Inflammatory macrophage treated with lipopolysaccharide for 1 hour (primary cell): Measurements from ENCODE around the gene NALCN.

Source experiments
- DNase-seq, 2 donors: peaks; one replicate each; pipeline ENCODE4 v3.0.0-alpha.2; 2020 to 2022

The NALCN gene

DNA sequence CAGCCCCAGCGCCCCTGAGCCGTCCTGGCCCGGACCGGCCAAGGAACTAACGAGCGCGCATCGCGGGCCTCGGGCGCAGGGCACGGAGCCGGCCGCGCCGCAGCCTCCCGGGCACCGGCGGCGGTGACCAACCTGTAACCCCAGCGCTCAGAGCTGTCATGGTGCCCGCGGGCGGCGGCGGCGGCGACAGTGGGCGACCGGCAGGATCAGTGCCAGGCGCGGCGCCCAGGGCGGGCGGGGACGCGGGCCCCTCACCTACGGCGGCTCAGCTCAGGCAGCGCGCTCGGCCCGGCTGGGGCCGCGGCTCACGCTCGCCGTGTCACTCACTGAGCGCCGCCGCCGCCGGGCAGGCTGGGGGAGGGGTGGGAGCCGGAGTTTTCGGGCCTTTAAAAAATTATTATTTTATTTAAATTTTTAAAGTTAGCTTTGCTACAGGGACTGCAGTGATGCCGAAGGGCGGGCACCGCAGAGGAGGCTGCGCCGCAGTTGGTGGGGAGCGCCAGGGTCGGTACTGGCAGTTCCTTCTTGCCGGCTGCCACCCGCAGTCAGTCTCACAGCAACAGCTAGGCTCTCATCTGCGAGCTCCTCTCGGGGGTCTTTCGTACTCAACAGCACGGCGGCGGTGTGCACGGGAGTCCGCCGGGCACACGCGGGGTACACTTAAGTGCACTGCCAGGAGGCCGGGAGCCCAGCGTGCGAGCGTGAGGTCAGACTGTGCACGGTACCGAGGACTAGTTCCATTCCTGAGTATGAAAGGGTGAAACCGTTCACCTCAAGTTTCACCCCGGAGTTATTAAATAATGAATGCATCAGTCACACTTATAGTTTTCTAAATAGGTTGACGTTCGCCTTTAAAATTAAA is at the start of gene NALCN:
TSS of gene NALCN (minus strand) at position 328 of the 862 bp plus-strand sequence. CDS start 17,382 bp downstream, outside the sequence.
- DNase-seq: no peak

DNA sequence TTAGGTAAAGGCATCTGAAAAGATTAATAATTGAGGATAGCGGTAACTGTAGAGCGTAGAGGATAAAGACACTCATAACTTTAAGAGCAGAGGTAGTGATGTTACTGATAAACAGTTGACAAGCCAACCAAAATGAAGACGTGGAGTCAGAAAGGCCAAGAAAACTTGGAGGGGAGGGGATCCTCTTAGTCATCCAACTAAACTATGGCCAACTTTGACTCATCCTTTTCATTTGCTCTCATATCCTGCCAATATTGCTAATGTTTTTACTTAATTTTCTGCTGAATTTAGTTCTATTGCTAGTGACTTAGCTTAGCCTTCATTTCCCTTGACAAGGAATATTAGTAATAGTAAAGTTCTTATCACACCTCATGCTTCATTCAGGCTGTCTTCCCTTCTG is 49.6 kb upstream of the NALCN start:
- no peak for DNase-seq

DNA sequence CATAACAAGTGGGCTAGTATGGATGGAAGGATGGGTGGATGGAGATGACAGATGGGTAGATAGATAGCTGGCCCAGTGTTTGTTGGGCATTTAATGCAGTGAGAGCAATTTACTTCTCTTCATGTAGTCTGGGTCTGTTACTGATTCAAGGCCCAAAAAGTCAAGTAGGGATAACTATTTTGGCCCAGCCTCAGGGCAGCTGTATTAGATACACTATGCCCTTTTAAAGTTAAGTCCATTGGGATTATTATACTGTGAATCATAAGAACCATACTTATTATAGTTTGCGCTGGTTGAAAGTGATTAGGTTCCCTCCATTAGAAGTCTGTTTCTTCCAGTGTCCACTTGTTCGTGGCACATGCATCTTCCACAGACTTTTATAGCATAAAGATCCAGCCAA is 40.9 kb upstream of the NALCN start:
- DNase-seq: no peak

DNA sequence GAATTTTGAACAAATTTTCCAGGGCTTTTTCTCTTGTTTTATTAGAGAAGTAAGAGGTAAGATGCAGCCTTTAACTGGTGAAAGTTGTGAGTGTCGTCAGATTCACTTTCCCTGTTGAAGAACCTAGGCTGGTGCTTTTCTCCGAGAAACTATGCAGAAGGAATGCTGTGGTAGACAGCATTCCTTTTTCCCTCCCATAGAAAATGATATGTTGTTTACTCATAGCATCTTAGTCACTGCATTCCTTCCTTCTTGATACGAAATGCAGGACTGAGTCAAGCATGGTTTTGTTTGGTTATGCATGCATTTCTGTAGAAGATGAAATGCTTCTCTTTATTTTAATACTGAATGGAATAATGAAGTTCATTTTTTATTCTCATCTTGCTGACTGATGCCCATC is 39.6 kb upstream of the NALCN start:
- no peak for DNase-seq

DNA sequence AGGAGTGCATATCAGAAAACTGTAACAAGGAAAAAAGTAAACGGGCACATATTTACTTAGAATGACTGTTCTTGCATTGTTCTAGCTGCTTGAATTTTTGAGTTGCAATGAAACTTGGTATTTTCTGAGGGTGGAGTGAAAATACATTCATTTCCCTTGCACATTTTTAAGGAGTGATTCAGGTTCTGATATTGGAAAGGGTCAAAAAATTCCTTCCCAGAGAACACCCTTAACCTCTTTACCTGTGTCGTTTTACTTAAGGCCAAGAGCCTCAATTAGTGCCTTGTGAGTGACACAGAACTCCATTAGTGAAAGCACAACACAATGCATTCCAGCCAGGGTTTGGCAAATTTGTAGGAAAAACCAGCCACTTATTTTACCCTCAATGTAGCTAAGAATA is 38.5 kb upstream of the NALCN start:
- no peak for DNase-seq

DNA sequence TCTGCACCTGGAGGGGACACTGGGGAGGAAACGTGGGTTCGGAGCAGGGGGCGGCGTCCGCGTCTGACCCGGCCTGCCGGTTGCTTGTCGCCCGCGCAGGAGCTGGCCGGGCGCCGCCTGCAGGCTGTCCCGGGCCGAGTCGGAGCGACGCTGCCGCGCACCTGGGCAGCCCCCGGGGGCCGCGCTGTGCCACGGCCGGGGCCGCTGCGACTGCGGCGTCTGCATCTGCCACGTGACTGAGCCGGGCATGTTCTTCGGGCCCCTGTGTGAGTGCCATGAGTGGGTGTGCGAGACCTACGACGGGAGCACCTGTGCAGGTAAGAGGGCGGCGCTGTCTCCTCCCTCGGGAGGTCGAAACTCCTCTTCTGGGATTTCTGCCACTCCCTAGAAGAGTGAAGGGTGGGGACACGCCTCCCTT is 37.5 kb upstream of the NALCN start:
- no peak for DNase-seq

DNA sequence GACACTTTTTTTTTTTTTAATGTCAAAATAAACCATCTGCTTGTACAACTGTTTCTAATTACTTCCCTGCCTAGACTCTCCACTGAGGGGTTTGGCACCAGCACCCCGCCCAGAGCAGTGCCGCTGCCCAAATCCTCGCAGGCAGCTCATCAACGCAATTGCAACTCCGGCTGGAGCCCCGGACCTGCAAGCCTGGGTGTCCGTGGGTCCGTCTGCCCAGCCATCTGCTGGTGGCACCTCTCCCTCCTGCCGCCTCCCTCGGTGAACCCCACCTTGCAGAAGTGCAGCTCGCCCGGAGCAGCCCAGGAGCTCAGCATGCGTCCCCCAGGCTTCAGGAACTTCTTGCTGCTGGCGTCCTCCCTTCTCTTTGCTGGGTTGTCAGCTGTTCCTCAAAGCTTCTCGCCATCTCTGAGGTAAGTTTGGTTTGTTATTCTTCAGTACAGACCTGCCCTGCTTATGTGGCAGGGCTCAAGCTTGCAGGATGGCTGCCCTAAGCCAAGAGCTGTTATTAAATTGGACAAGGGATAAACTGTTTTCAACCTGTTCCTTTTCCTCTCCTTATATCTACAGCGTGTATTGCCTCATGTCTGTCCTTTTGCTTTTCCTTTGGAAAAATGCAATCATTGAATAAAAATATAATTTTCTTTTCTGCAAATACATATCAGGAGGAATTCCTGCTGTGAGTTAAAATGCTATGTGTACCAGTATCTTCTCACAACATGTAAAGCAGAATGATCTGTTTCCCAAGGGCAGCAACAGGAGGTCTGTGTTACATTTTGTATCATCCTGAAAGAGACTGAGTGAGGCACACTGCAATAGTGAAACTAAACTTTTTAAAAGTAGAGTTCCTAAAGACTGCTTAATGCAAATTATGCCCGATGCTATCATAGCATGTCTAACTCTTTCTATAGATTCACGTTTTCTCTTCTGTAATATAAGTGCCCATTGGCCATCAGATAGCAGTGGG is 36.5 kb upstream of the NALCN start, which contains the start of gene ITGBL1:
TSS of gene ITGBL1 (plus strand) at position 157 of the 967 bp plus-strand sequence. CDS start at position 316, 159 bp downstream.
- DNase-seq: no peak

DNA sequence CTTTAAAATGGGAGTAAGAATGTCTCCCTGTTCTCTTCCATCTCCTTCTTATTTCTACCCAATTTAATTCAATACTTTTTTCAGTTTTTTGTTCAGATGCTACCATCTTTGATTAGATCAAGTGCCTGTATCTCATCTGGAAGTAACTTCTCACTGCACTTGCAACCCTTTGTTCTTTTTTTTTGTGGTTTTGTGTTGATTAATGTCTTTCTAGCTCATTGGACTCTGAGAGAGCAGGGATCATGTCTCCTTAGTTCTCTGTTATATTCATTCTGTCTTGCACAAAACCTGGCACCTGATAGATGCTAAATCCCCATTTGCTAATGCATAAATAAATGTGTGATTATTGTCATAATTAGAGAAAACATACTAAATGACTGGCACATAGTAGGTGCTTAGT is 35.3 kb upstream of the NALCN start:
- no peak for DNase-seq

DNA sequence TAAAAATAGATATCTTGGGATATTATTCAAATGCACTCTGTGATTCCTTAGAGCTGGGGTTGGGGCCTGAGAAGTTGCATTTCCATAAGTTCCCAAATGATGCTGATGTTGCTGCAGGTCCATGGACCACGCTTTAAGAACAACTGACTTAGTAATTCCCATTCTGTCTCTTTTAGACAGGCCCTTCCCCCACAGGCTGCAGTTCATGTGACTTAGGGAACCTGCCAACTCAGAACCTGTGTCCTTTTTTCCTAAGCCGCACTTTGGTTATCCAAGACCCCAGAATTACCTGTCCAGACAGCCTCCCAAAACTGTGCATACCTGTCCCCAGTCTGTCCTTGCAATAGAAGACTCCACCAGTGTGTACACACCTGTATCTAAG is 34.4 kb upstream of the NALCN start:
- no peak for DNase-seq

DNA sequence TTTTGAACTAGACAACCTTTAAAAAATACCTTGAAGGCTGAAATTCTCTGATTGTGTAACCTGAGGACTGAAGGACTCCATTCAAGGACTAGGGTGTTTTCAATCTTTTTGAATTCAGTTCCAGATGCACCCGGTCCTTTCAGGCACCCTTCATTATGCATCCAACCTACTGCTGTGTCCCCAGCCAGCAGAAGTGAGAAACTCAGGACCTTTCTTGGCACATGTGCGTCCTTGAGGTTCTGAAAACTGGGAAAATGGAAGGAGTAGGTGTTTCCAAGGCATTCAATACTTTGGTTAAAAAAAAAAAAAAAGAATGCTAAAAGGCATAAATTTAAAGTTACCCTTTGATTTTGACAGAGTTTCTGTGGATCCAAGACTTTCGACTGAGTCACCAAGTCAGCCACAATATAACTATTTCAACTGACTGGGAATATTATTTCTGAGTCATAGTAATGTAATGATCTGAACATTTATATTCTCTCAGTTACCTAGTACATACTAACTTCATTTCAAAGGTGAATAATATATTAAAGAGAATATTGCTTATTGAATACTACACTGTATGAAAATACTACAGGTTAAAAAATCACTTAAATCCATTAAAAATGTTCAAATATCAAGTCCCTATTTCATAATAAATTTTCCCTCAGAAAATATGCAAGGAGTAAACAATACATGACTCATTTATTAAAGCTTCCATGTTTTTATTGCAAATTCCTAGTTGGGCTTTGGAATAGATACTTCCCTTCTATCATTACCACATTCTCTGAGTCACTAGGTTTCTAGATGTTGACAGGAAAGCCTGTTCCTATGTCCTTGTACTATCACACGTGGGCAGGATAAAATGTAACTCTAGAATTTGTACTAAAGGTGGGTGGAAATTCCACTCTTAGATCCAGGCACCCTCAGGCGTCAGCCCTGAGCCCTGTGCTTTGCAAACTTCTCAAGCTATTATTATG is 33.8 kb upstream of the NALCN start:
- DNase-seq: no peak

DNA sequence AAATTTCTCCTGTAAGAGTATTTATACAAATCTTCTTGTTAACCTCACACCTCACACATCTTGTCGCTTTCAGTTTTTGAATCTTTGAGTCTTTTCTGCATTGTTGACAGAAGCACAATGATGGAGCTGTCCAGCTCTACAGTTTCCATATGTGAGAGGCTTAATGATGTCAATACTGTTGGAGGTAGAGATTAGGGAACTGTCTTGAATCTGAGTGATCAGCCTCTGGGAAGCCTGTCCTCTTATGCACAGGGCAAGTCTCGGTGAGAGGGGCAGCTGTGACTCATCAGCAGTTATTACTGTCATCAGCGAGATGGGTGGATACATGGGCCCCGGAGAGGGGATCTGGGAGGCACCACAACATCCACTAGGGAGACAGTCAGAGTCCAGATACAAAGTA is 31.5 kb upstream of the NALCN start:
- DNase-seq: no peak

DNA sequence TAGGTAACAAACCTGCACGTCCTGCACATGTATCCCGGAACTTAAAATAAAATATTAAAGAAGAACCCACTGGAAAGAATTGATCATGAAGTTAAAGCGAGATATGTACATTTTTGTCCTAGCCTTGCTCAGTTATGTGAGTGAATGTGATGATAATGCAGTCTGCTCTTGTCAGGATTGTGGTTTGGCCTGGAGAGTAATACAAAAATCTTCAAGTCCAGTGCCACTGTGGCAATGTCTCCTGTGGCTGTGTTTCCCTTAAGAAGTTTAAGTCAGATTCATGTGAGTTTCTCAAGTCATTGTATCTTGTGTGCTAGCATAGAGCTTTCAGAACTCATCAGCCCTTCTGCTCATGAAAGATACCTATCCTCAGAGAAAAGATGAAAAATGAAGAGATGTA is 18.2 kb upstream of the NALCN start:
- DNase-seq: no peak

DNA sequence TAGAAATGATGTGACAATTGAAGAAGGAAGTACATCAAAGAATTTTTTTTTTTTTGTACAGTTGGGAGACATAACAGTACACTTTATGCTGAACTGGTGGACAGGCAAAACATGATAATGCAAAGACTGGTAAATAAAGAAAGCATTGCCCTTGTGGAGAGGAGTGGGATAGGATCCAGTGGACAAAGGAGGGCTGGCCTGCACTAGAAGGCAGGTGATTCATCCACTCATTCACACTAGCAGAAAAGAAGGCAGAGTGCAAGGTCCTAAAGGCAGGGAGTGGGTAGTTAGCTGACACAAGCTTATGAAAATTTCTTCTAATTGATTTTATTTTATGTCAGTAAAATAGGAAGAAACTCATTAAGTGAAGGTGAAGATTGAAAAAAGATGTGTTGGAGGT is 17.6 kb upstream of the NALCN start:
- no peak for DNase-seq

DNA sequence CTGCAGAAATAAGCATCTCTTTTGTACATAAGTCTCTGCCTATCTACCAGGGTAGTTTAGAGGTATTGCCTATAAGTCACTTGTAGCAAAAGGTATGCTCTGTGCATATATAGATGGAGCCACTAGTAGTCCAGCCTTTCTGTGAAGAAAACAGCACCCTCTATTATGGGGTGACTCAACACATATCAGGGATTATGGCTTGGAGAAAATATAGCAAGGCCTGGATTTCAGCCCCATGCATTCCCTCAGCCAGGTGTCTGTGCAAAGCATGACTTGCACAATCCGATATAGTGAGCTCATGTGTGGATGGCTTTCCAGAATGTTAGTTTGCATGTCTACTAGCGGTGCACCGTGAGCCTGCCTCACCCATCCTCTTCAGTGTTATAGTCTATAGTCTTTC is 13.4 kb upstream of the NALCN start:
- no peak for DNase-seq

DNA sequence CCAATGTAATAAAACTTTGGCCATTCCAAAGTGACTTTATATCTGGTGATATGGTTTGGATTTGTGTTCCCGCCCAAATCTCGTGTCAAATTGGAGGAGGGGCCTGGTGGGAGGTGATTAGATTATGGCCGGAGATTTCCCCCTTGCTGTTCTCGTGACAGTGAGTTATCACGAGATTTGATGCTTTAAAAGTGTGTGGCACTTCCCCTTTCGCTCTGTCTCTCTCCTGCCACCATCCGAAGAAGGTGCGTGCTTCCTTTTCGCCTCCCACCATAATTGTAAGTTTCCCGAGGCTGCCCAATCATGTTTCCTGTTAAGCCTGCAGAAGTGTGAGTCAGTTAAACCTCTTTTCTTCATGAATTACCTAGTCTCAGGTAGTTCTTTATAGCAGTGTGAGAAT is 9.3 kb upstream of the NALCN start:
- no peak for DNase-seq

DNA sequence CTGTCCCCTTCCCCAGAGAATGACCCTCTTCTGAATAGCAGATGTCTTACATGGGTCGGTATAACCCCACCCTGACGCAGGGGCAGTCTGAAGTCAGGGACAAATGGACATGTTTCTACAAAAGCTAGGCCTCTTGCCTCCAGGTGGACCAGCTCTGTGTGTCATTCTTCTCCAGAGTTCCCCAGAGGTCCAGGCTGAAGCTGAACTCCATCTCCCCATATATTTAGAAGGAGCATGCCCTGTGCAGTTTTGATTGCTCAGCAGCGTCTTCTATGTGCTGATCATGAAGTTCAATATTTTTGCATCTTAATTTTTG is 8.8 kb upstream of the NALCN start:
- DNase-seq: no peak

DNA sequence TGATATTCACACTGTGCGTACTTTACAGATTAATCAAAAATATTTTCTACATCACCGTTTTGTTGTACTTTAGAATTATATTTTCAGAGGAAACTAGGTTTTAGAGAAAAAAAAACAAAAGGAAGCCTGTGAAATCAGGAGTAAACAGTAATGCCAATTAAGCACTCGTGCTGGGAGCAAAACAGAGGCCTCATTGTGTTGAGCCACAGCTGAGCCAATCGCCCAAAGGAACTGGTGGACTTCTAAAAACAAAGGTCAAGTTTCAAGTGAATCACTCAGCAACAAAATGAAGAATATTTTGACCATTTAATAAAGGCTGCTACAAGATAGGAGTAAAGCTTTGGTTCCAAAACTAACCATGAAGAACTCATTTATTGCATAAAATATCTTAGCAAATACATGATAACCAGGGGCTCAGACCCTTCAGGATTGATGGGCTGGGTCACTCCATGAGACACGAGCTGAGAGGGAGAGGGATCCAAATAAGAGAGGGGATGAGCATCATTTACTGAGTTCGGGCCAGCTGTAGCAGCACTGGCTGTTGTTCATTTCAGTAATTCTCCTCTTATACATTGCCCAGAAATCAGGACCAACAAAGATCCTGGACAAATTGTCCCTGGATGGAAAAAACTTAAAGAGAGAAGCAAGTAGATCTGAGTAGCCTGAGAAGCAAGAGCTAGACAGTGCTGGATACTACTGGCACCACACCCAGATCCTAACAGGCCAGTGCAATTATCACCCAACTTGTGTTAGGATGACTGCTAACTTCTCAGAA is 8.3 kb upstream of the NALCN start:
- no peak for DNase-seq

DNA sequence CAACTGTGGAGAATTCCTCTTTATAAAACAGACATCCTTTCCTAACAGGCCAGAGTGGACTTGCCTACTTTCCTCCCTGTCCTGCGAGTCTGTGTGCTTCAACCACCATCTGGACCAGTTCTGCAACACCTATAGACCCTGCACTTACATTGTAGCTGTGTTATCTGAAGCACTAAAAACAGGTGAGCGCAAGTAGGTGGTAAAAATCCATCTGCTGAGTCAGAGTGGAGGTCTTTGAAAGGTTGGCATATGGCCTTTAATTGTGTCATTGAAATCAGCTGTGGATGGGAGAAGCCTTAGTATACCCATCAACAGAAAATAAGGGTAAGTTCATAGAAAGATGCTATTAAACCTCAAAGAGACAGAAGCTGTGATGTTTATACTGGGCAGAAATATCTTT is 7.6 kb upstream of the NALCN start:
- no peak for DNase-seq

DNA sequence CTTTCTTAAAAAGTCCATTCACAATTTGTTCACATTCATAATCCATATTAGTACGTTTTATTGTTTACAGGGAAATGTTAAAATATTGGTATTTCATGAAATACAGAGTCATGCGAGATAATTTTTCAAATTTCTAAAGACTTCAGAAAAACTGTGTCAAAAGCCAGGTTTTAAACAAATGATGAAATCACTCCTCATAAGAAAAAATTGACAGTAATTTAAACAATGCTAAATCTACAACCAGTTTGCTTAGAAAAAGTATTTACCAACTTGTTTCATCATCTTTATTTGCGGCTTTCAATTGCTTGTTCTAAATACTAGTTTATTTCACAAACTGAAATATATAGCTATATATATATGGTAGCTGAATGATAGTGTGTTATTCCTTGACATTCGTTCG is 1.2 kb upstream of the NALCN start:
- no peak for DNase-seq

DNA sequence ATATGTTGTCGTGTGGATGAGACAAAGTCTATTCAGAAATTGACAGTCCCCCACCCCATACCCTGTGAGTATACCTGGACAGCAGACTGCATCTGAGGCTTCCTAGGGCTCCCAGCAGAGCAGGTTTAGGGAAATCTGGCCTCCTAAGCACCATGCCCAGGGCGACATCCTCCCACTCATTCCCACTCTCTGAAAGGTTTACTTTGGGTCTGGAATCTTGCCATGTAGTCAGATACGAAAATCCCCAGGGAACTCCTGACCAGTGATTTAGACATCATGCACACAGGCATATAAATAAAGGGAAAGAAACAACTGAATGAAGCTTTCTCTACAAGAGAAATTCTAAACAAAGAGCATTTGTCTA is 717 bp upstream of the NALCN start:
- DNase-seq: no peak

DNA sequence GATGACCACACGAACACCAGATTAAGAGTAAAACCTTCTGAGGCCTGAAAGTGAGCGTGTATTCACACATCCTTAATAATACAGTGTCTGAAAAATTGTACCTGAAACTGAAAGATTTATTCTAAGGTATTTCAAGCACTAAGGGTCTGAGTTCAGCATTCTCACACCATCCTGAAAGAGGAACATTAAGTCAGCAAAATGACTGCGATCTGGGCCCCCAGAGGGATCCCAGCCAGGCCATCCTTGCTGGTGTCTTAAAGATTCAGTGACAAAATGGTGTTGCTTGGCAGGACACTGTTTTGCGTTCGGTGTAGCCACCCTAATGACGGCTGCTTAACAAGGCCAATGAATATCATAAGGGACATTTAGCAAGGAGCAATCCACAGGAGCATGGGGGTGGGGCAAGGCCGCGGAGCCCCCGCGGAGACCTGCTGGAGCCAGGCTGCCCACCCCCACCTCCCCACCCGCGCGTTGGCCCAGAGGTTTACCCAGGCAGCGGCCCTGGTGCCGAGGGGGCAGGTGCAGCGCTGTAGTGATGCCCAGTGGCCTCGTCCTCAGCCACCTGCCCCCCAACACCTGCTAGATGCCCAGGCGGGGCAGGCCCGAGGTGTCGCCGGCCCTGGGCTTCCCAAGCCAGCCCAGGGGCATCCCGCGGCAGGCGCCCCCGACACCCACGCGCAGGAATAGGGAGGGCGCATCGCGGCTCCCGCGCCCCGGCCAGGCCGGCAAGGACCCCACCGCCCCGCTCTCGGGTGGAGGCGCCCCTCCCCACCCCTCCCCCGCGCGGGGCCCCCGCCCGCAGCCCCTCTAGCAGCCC is 742 bp downstream of the NALCN start:
- no peak for DNase-seq
